OCI-LY1 (cell line): ENCODE results near the gene CREB3L4.

Experiments
- CTCF ChIP-seq: fragments of 200-600 bp; sonication (generic), shearing (Covaris generic); IDR thresholded peaks from 2 replicates; pipeline ENCODE4 v1.5.1; 2017; ENCODE audit warnings: mild to moderate bottlenecking, antibody characterized with exemption, low read length, moderate library complexity, mixed read lengths
- EZH2 ChIP-seq: fragments of 200-600 bp; sonication (generic), shearing (Covaris generic); IDR thresholded peaks from 2 replicates; pipeline ENCODE4 v1.8.0; 2017; ENCODE audit warnings: borderline replicate concordance, mixed run types, mild to moderate bottlenecking, antibody characterized with exemption, low read length, moderate library complexity, mixed read lengths

- TF ChIP-seq CTCF (no peak), EZH2 (no peak)
Observed at GRCh38 chr1:153921080-153921802, 46.5 kb upstream of the CREB3L4 start.
